Measurements from ENCODE around the gene ATG4B.

The ATG4B gene

DNA sequence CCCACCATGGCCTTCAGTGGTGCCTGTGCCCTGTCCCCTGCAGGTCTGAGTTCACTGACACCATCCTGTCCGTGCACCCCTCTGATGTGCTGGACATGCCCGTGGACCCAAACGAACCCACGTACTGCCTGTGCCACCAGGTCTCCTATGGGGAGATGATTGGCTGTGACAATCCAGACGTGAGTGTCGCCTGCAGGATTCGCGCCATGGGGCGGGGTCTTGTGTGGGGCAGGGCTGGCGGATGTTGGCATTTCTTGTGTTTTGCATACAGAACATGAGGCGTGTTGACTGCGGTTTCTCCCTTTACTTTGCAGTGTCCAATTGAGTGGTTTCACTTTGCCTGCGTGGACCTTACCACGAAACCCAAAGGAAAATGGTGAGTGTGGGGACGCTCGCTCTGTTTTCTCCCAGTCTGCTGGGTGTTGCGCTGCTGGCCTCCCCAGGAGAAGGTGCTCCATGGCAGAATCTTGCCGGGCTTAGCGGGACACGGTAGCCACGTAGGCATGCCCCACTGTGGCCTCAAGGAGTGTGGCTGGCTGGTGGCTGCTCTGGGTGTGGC is 85.5 kb downstream of the ATG4B start:
- Histone ChIP-seq H3K36me3 (replicated peaks) (peaks cover 35% of the 10 kb centered on the region), H3K4me1 (no peaks in the 10 kb centered on the region), H3K27me3 (ENCODE audit: low read depth) (no peaks in the 10 kb centered on the region), H3K9me3 (no peaks in the 10 kb centered on the region), H3K4me3 (no peak overlapping the region)
- no peak for DNase-seq (ENCODE audit: low spot score in 2 of 2)
- in situ Hi-C loops (cut with MboI; ENCODE audit: low sequenced_read_pairs), result no loop called here
